Type B pancreatic cell (in vitro differentiated cells): ENCODE data around the gene GDA. TPM values are rescaled to one million over a fixed set of nuclear protein-coding genes. Genes with fewer than 3 reads are reported as not detected.

Source experiments
- DNase-seq: peaks from one replicate; pipeline ENCODE4 v3.0.0; 2021; ENCODE audit warnings: mixed read lengths; ENCODE audit not compliant: unreplicated experiment; ENCODE audit errors: extremely low spot score
- H3K27ac Mint-ChIP-seq: 2 replicates; pipeline ENCODE4 v1.8.0; 2021; ENCODE audit warnings: mild to moderate bottlenecking, mixed read lengths
- H3K27me3 Mint-ChIP-seq: 2 replicates; pipeline ENCODE4 v1.8.0; 2021; ENCODE audit warnings: mixed read lengths
- H3K36me3 Mint-ChIP-seq: 2 replicates; pipeline ENCODE4 v1.8.0; 2021; ENCODE audit warnings: mixed read lengths
- H3K4me1 Mint-ChIP-seq: one replicate; pipeline ENCODE4 v1.8.0; 2021; ENCODE audit warnings: mixed read lengths; ENCODE audit not compliant: unreplicated experiment
- H3K4me3 Mint-ChIP-seq: 2 replicates; pipeline ENCODE4 v1.8.0; 2021; ENCODE audit warnings: mild to moderate bottlenecking, mixed read lengths
- H3K9me3 Mint-ChIP-seq: 2 replicates; pipeline ENCODE4 v1.8.0; 2021; ENCODE audit warnings: mixed read lengths
- CTCF ChIP-seq: fragments of 200-600 bp; sonication (generic); conservative IDR thresholded peaks from 2 replicates; pipeline ENCODE4 v1.5.0; 2021; ENCODE audit warnings: antibody characterized with exemption, mild to moderate bottlenecking
- total RNA-seq: library from RNA; stranded (reverse); gene quantifications from 2 replicates; pipeline ENCODE4 v1.2.1, GENCODE V29; 2021; ENCODE audit warnings: low replicate concordance

The GDA gene
- total RNA-seq, 1 donor from 2014 or later, result 8.0 TPM

GRCh38 chr9:72292874-72293607 lies 143.8 kb downstream of the GDA start:
- H3K9me3 Mint-ChIP-seq, result no peaks in the 10 kb centered on the region
- H3K36me3 Mint-ChIP-seq, result no peaks in the 10 kb centered on the region
- no peak overlapping the region for H3K4me3 Mint-ChIP-seq
- no peak for DNase-seq
- no peak for TF ChIP-seq CTCF
- H3K27me3 Mint-ChIP-seq, result no peaks in the 10 kb centered on the region
- peak overlapping the region; percentile 60 for H3K27ac Mint-ChIP-seq
- peaks cover 10% of the 10 kb centered on the region for H3K4me1 Mint-ChIP-seq

GRCh38 chr9:72294936-72295335 lies 145.7 kb downstream of the GDA start:
- H3K27ac Mint-ChIP-seq, result peak overlapping the region; percentile 16
- H3K36me3 Mint-ChIP-seq, result no peaks in the 10 kb centered on the region
- H3K27me3 Mint-ChIP-seq, result no peaks in the 10 kb centered on the region

GRCh38 chr9:72297516-72297915 lies 148.3 kb downstream of the GDA start:
- Mint-ChIP-seq H3K4me3 (no peak overlapping the region), H3K36me3 (no peaks in the 10 kb centered on the region), H3K4me1 (peaks cover 5% of the 10 kb centered on the region), H3K27ac (peak overlapping the region; percentile 27), H3K9me3 (no peaks in the 10 kb centered on the region), H3K27me3 (no peaks in the 10 kb centered on the region)
- no peak for DNase-seq
- no peak for TF ChIP-seq CTCF

More at GRCh38 chr9:72294936-72295335, 145.7 kb downstream of the GDA start:
- Mint-ChIP-seq H3K4me3 (no peak overlapping the region), H3K9me3 (no peaks in the 10 kb centered on the region), H3K4me1 (peaks cover 10% of the 10 kb centered on the region)
- no peak for TF ChIP-seq CTCF
- no peak for DNase-seq

- DNase-seq, result no peak
- no peaks in the 10 kb centered on the region for H3K27me3 Mint-ChIP-seq
- H3K9me3 Mint-ChIP-seq, result no peaks in the 10 kb centered on the region
- no peak for TF ChIP-seq CTCF
- H3K36me3 Mint-ChIP-seq, result no peaks in the 10 kb centered on the region
- H3K27ac Mint-ChIP-seq, result no peak overlapping the region
- no peaks in the 10 kb centered on the region for H3K4me1 Mint-ChIP-seq
- H3K4me3 Mint-ChIP-seq, result no peak overlapping the region
These were observed 149.9 kb downstream of the GDA start for GRCh38 chr9:72299017-72299603.

GRCh38 chr9:72300873-72301272 lies 151.6 kb downstream of the GDA start:
- Mint-ChIP-seq H3K4me1 (peaks cover 11% of the 10 kb centered on the region), H3K27ac (no peak overlapping the region), H3K4me3 (no peak overlapping the region), H3K36me3 (no peaks in the 10 kb centered on the region), H3K9me3 (no peaks in the 10 kb centered on the region), H3K27me3 (no peaks in the 10 kb centered on the region)
- TF ChIP-seq CTCF, result no peak
- no peak for DNase-seq

Other genes starting within 250 kb of the GDA start
- gene ABHD17B, start 238.2 kb upstream of the GDA start, total RNA-seq, result 35.7 and 38.3 TPM in 2 replicates
- 11.4 and 17.9 TPM in 2 replicates for gene C9orf85, start 237.8 kb upstream of the GDA start, total RNA-seq
- not detected in 2 replicates for gene C9orf57, start 88.8 kb upstream of the GDA start, total RNA-seq
- gene ZFAND5, start 215.8 kb downstream of the GDA start, total RNA-seq, result 175 and 203 TPM in 2 replicates